IMR-90 (cell line): ENCODE results near the gene TMEM120A. TPM values are rescaled to one million over a fixed set of nuclear protein-coding genes. Genes with fewer than 3 reads are reported as not detected.

Experiments used
- ATAC-seq: fragments of 200-7000 bp; cut with Tn5 transposase; 2 replicates; pipeline ENCODE4 v1.9.1; 2020; ENCODE audit warnings: low read depth, mild to moderate bottlenecking, moderate library complexity
- BruUV-seq: library from RNA; stranded (reverse); fragments of 400-500 nt; replicated peaks from 2 replicates; lab custom pipeline; 2021; lab: Mats Ljungman, UMichigan
- CTCF ChIA-PET: fragments of 300-600 bp; formaldehyde crosslinking; extraction: SDS; loops from one replicate; lab custom pipeline; 2021; ENCODE audit warnings: antibody characterized with exemption; lab: Yijun Ruan, JAX
- POLR2A ChIA-PET: fragments of 300-600 bp; sonication (Branson Sonifier 250); formaldehyde crosslinking; loops from one replicate; lab custom pipeline; 2022; ENCODE audit warnings: antibody characterized with exemption; ENCODE audit not compliant: unreplicated experiment; lab: Charles Lee
- DNase-seq: peaks from one replicate; pipeline ENCODE4 v3.0.0; 2013
- H2AFZ ChIP-seq: replicated peaks from 2 replicates; pipeline ENCODE3; 2013; ENCODE audit warnings: low read length, mild to moderate bottlenecking; ENCODE audit not compliant: poor library complexity
- H2AK5ac ChIP-seq: 2 replicates; pipeline ENCODE4 v1.6.1; 2013; ENCODE audit warnings: low read depth, low read length, inconsistent platforms
- H2AK9ac ChIP-seq: replicated peaks from 2 replicates; pipeline ENCODE3; 2013; ENCODE audit warnings: mild to moderate bottlenecking, low read depth, low read length, moderate library complexity; ENCODE audit not compliant: poor library complexity
- H2BK120ac ChIP-seq: 2 replicates; pipeline ENCODE4 v1.6.1; 2013; ENCODE audit warnings: low read depth, low read length, inconsistent platforms
- H2BK15ac ChIP-seq: 3 replicates; pipeline ENCODE4 v1.6.1; 2013; ENCODE audit warnings: low read depth, low read length, inconsistent platforms
- H2BK20ac ChIP-seq: 2 replicates; pipeline ENCODE4 v1.6.1; 2013; ENCODE audit warnings: low read depth, mild to moderate bottlenecking, inconsistent platforms, low read length, moderate library complexity
- H2BK5ac ChIP-seq: 2 replicates; pipeline ENCODE4 v1.6.1; 2013; ENCODE audit warnings: mild to moderate bottlenecking, low read depth, low read length, inconsistent platforms; ENCODE audit not compliant: poor library complexity, severe bottlenecking
- H3K14ac ChIP-seq: replicated peaks from 2 replicates; pipeline ENCODE4 v1.6.1; 2013; ENCODE audit warnings: low read depth, low read length, inconsistent platforms
- H3K18ac ChIP-seq: 2 replicates; pipeline ENCODE4 v1.6.1; 2013; ENCODE audit warnings: low read depth, low read length, control low read depth
- H3K23ac ChIP-seq: 2 replicates; pipeline ENCODE4 v1.6.1; 2013; ENCODE audit warnings: low read depth, low read length, inconsistent platforms
- H3K27ac ChIP-seq: 2 replicates; pipeline ENCODE4 v1.5.1; 2013; ENCODE audit warnings: mild to moderate bottlenecking, control low read depth, low read length; ENCODE audit not compliant: insufficient read depth
- H3K27me3 ChIP-seq: 2 replicates; pipeline ENCODE4 v1.6.1; 2013; ENCODE audit warnings: low read length; ENCODE audit not compliant: control insufficient read depth, insufficient read depth
- H3K36me3 ChIP-seq: 2 replicates; pipeline ENCODE4 v1.6.1; 2013; ENCODE audit warnings: low read length, mixed read lengths; ENCODE audit not compliant: control insufficient read depth, insufficient read depth
- H3K4ac ChIP-seq: 2 replicates; pipeline ENCODE4 v1.6.1; 2013; ENCODE audit warnings: low read depth, low read length, inconsistent platforms
- H3K4me1 ChIP-seq: 2 replicates; pipeline ENCODE4 v1.6.1; 2013; ENCODE audit warnings: low read length, mixed read lengths; ENCODE audit not compliant: control insufficient read depth, insufficient read depth
- H3K4me2 ChIP-seq: 2 replicates; pipeline ENCODE4 v1.6.1; 2013; ENCODE audit warnings: low read depth, mild to moderate bottlenecking, control low read depth, low read length, moderate library complexity
- H3K4me3 ChIP-seq: 2 replicates; pipeline ENCODE4 v1.5.1; 2013; ENCODE audit warnings: low read depth, mild to moderate bottlenecking, control low read depth, low read length, moderate library complexity; ENCODE audit not compliant: insufficient read depth
- H3K56ac ChIP-seq: 2 replicates; pipeline ENCODE4 v1.6.1; 2013; ENCODE audit warnings: low read length, inconsistent platforms; ENCODE audit not compliant: insufficient read depth; ENCODE audit errors: extremely low read depth
- H3K79me1 ChIP-seq, 2 experiments: 2 replicates each; pipeline ENCODE4 v1.6.1; 2013; ENCODE audit warnings: low read length in 2 of 2, inconsistent platforms in 1 of 2, low read depth in 1 of 2
- H3K9ac ChIP-seq: 2 replicates; pipeline ENCODE4 v1.6.1; 2013; ENCODE audit warnings: low read depth, low read length, control low read depth
- H3K9me1 ChIP-seq: 2 replicates; pipeline ENCODE4 v1.6.1; 2013; ENCODE audit warnings: low read length, inconsistent platforms; ENCODE audit not compliant: insufficient read depth
- H3K9me3 ChIP-seq: 2 replicates; pipeline ENCODE4 v1.6.1; 2013; ENCODE audit warnings: low read length; ENCODE audit not compliant: control insufficient read depth, insufficient read depth
- H4K20me1 ChIP-seq: 2 replicates; pipeline ENCODE4 v1.6.1; 2013; ENCODE audit warnings: low read length, inconsistent platforms; ENCODE audit not compliant: insufficient read depth
- H4K5ac ChIP-seq: 2 replicates; pipeline ENCODE4 v1.6.1; 2013; ENCODE audit warnings: mild to moderate bottlenecking, low read depth, low read length, control low read depth
- H4K8ac ChIP-seq, 2 experiments: 2 replicates each; pipeline ENCODE4 v1.6.1; 2013; ENCODE audit warnings: low read depth in 2 of 2, low read length in 2 of 2, control low read depth in 1 of 2, inconsistent platforms in 1 of 2
- H4K91ac ChIP-seq: 2 replicates; pipeline ENCODE4 v1.6.1; 2013; ENCODE audit warnings: low read depth, low read length, inconsistent platforms; ENCODE audit not compliant: insufficient read depth
- BHLHE40 ChIP-seq: fragments of 150-350 bp; IDR thresholded peaks from 2 replicates; pipeline ENCODE4 v1.6.1; 2016; ENCODE audit warnings: mild to moderate bottlenecking, low read depth, low read length
- CEBPB ChIP-seq: IDR thresholded peaks from 2 replicates; pipeline ENCODE4 v1.6.1; 2012; ENCODE audit warnings: low read depth, low read length, improper control_type of control experiment
- CHD1 ChIP-seq: IDR thresholded peaks from 2 replicates; pipeline ENCODE4 v1.6.1; 2012; ENCODE audit warnings: low read depth, low read length, improper control_type of control experiment
- CTCF ChIP-seq: conservative IDR thresholded peaks from 2 replicates; pipeline ENCODE4 v1.5.1; 2012; ENCODE audit warnings: mild to moderate bottlenecking, low read depth, low read length, improper control_type of control experiment
- FOS ChIP-seq: fragments of 150-350 bp; IDR thresholded peaks from 2 replicates; pipeline ENCODE4 v1.6.1; 2016; ENCODE audit warnings: low read depth, low read length
- MAFK ChIP-seq: IDR thresholded peaks from 2 replicates; pipeline ENCODE4 v1.6.1; 2012; ENCODE audit warnings: low read depth, low read length, improper control_type of control experiment
- MAZ ChIP-seq: IDR thresholded peaks from 2 replicates; pipeline ENCODE4 v1.6.1; 2012; ENCODE audit warnings: low read depth, mild to moderate bottlenecking, low read length, improper control_type of control experiment, moderate library complexity, borderline replicate concordance
- MXI1 ChIP-seq: IDR thresholded peaks from 2 replicates; pipeline ENCODE4 v1.6.1; 2012; ENCODE audit warnings: low read depth, mild to moderate bottlenecking, low read length, moderate library complexity, borderline replicate concordance
- NFE2L2 ChIP-seq: fragments of 150-350 bp; IDR thresholded peaks from 2 replicates; pipeline ENCODE4 v1.6.1; 2016; ENCODE audit warnings: low read depth, mild to moderate bottlenecking, low read length
- POLR2A ChIP-seq: IDR thresholded peaks from 2 replicates; pipeline ENCODE4 v1.6.1; 2012; ENCODE audit warnings: mild to moderate bottlenecking, low read depth, low read length
- RAD21 ChIP-seq: IDR thresholded peaks from 2 replicates; pipeline ENCODE4 v1.6.1; 2012; ENCODE audit warnings: low read length, improper control_type of control experiment
- RFX5 ChIP-seq: IDR thresholded peaks from 2 replicates; pipeline ENCODE4 v1.8.0; 2012; ENCODE audit warnings: low read depth, mild to moderate bottlenecking, low read length, moderate library complexity
- SMC3 ChIP-seq: fragments of 150-350 bp; IDR thresholded peaks from 2 replicates; pipeline ENCODE4 v1.6.1; 2016; ENCODE audit warnings: low read depth, mild to moderate bottlenecking, antibody characterized with exemption, low read length, moderate library complexity
- WGBS, 2 experiments: methylation state at CpG; one replicate each; pipeline versions ENCODE4 v1.1.5 to v1.1.7; 2013; ENCODE audit warnings: missing lambda C conversion rate in 2 of 2; ENCODE audit not compliant: insufficient read length in 1 of 2; ENCODE audit errors: extremely low coverage in 2 of 2; 5-methylcytosine and 5-hydroxymethylcytosine counted together
- dilution Hi-C: fragments of 300-500 bp; cut with HindIII; formaldehyde crosslinking; loops from one replicate; pipeline ENCODE4 v1.14.3; 2018; ENCODE audit warnings: low sequenced_read_pairs; ENCODE audit not compliant: unreplicated experiment
- in situ Hi-C: fragments of 300-500 bp; cut with MboI; formaldehyde crosslinking; loops from 3 replicates; pipeline ENCODE4 v1.14.3; 2019; ENCODE audit warnings: low sequenced_read_pairs, inconsistent platforms, mixed read lengths
- intact Hi-C: fragments of 100-400 bp; cut with micrococcal nuclease; formaldehyde crosslinking; loops from 2 replicates; pipeline ENCODE4 v1.10.0; 2022
- polyA plus RNA-seq, 3 experiments: library from polyadenylated mRNA; depleted of rRNA; stranded (reverse); fragments of >200 nt; gene quantifications; 2 replicates each; pipeline ENCODE4 v1.2.3, GENCODE V29; 2012; ENCODE audit warnings: low replicate concordance in 1 of 3
- total RNA-seq: library from RNA; depleted of rRNA; stranded (reverse); fragments of >200 nt; gene quantifications from 2 replicates; pipeline ENCODE4 v1.2.3, GENCODE V29; 2012
- TF ChIP-seq, protein P1 (sequence below): fragments of 150-350 bp; IDR thresholded peaks from 2 replicates; pipeline ENCODE4 v1.6.1; 2016; ENCODE audit warnings: low read depth, mild to moderate bottlenecking, low read length, moderate library complexity, borderline replicate concordance
- TF ChIP-seq, protein P2 (sequence below): fragments of 150-350 bp; IDR thresholded peaks from 2 replicates; pipeline ENCODE4 v1.6.1; 2017; ENCODE audit warnings: mild to moderate bottlenecking, antibody characterized with exemption, low read length, low read depth

The TMEM120A gene
- total and polyA plus RNA-seq, 2 of the 4 experiments (the other 2 are of a cell fraction) = 32.1 to 39.3 TPM

GRCh38 chr7:75981453-75982305, 12.7 kb downstream of the TMEM120A start:
- intact Hi-C loops (no loop called here), dilution Hi-C loops (no loop called here), in situ Hi-C loops (no loop called here)
- Histone ChIP-seq H3K9ac (no peak overlapping the region), H3K23ac (no peak overlapping the region), H3K4ac (no peak overlapping the region), H3K4me1 (no peaks in the 10 kb centered on the region), H3K56ac (no peak overlapping the region), H2BK5ac (no peak overlapping the region), H3K36me3 (peaks cover 64% of the 10 kb centered on the region), H4K91ac (no peak overlapping the region), H3K9me1 (no peaks in the 10 kb centered on the region), H3K4me3 (no peak overlapping the region), H4K20me1 (no peaks in the 10 kb centered on the region; the same call in 1 of the 2 replicates), H4K8ac (no peak overlapping the region), H4K5ac (no peak overlapping the region), H2BK15ac (no peak overlapping the region), H3K79me1 (no peaks in the 10 kb centered on the region), H3K9me3 (no peaks in the 10 kb centered on the region), H2AK9ac (peak overlapping the region; percentile 78), H3K14ac (no peak overlapping the region), H2BK120ac (no peak overlapping the region), H3K4me2 (no peak overlapping the region), H3K27ac (no peak overlapping the region), H2BK20ac (no peak overlapping the region), H2AK5ac (no peak overlapping the region), H2AFZ (no peak overlapping the region), H3K18ac (no peak overlapping the region), H3K27me3 (no peaks in the 10 kb centered on the region)
- WGBS, 2 experiments = 91% methylated on average over 24 of the region's 38 CpGs; no CpG with 5 or more reads in 1 of the 2 experiments
- no peak for DNase-seq
- TF ChIP-seq RAD21 (no peak), RFX5 (no peak), CEBPB (no peak), MXI1 (no peak), MAFK (no peak), BHLHE40 (no peak), SMC3 (no peak), MAZ (no peak), CTCF (no peak), CHD1 (no peak), FOS (no peak), POLR2A (no peak), NFE2L2 (no peak)
- TF ChIP-seq, protein P1, sequence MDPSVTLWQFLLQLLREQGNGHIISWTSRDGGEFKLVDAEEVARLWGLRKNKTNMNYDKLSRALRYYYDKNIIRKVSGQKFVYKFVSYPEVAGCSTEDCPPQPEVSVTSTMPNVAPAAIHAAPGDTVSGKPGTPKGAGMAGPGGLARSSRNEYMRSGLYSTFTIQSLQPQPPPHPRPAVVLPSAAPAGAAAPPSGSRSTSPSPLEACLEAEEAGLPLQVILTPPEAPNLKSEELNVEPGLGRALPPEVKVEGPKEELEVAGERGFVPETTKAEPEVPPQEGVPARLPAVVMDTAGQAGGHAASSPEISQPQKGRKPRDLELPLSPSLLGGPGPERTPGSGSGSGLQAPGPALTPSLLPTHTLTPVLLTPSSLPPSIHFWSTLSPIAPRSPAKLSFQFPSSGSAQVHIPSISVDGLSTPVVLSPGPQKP = no peak
- TF ChIP-seq, protein P2, sequence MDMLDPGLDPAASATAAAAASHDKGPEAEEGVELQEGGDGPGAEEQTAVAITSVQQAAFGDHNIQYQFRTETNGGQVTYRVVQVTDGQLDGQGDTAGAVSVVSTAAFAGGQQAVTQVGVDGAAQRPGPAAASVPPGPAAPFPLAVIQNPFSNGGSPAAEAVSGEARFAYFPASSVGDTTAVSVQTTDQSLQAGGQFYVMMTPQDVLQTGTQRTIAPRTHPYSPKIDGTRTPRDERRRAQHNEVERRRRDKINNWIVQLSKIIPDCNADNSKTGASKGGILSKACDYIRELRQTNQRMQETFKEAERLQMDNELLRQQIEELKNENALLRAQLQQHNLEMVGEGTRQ = no peak
- BruUV-seq = no TSS peak
- ChIA-PET POLR2A (no interaction called here), CTCF (no interaction called here)
- no peak for ATAC-seq
